K562 (cell line): ENCODE data around the gene HNRNPK. TPM values are rescaled to one million over a fixed set of nuclear protein-coding genes. Genes with fewer than 3 reads are reported as not detected.

ENCODE experiments used
- ATAC-seq: fragments of 200-7000 bp; cut with Tn5 transposase; 3 replicates; pipeline ENCODE4 v1.9.1; 2020; ENCODE audit warnings: moderate library complexity
- BruUV-seq: library from RNA; stranded (reverse); fragments of 400-500 nt; replicated peaks from 2 replicates; lab custom pipeline; 2021; lab: Mats Ljungman, UMichigan
- CTCF ChIA-PET: fragments of 300-600 bp; formaldehyde crosslinking; extraction: SDS; loops from one replicate; lab custom pipeline; 2021; ENCODE audit warnings: low intra/inter-chr PET ratio; lab: Yijun Ruan, JAX
- POLR2A ChIA-PET: fragments of 300-600, 350-650 bp; sonication (Branson Sonifier 250); formaldehyde crosslinking; extraction: SDS; loops from one replicate; lab custom pipeline; 2021; ENCODE audit warnings: antibody characterized with exemption, inconsistent platforms; lab: Yijun Ruan, JAX
- DNase-seq, 4 experiments: peaks; one replicate each; pipeline versions ENCODE4 v3.0.0 to v3.0.0-alpha.2; 2011 to 2018; ENCODE audit warnings: low spot score in 3 of 4, mixed read lengths in 3 of 4; ENCODE audit errors: extremely low read depth in 1 of 4
- FAIRE-seq: peaks from 2 replicates; lab custom pipeline; 2011; peaks lifted over from hg19 to GRCh38; lab: Jason Lieb, UNC
- H2AFZ ChIP-seq: 2 replicates; pipeline ENCODE4 v1.6.0; 2011; ENCODE audit warnings: low read depth, low read length, control low read depth, inconsistent platforms
- H3K27ac ChIP-seq: fragments of 200-600 bp; 3 replicates; pipeline ENCODE4 v1.8.0; 2011; ENCODE audit warnings: low read depth, mild to moderate bottlenecking, control low read depth, inconsistent platforms, low read length, moderate library complexity, mixed read lengths; ENCODE audit errors: extremely low read depth
- H3K27me3 ChIP-seq, 2 experiments: fragments of 300-600 bp in 1 of 2; 2 replicates in 1 of 2; 3 replicates in 1 of 2; pipeline versions ENCODE4 v1.6.0 to v1.8.0; 2011; ENCODE audit warnings: inconsistent platforms in 2 of 2, low read length in 2 of 2, mild to moderate bottlenecking in 1 of 2, mixed read lengths in 1 of 2, moderate library complexity in 1 of 2; ENCODE audit not compliant: control insufficient read depth in 2 of 2, insufficient read depth in 2 of 2
- H3K36me3 ChIP-seq: fragments of 300-600 bp; 3 replicates; pipeline ENCODE4 v1.8.0; 2011; ENCODE audit warnings: mild to moderate bottlenecking, low read length, inconsistent platforms; ENCODE audit not compliant: control insufficient read depth, insufficient read depth
- H3K4me1 ChIP-seq, 2 experiments: fragments of 200-600 bp in 1 of 2; replicated peaks in 1 of 2; 2 replicates in 1 of 2; 3 replicates in 1 of 2; pipeline versions ENCODE4 v1.5.1 to v1.8.0; 2011; ENCODE audit warnings: inconsistent platforms in 2 of 2, low read length in 2 of 2, mild to moderate bottlenecking in 1 of 2, mixed read lengths in 1 of 2, moderate library complexity in 1 of 2; ENCODE audit not compliant: control insufficient read depth in 2 of 2, insufficient read depth in 2 of 2
- H3K4me2 ChIP-seq: 2 replicates; pipeline ENCODE4 v1.6.1; 2011; ENCODE audit warnings: low read length, control low read depth, inconsistent platforms, mixed read lengths; ENCODE audit not compliant: insufficient read depth
- H3K4me3 ChIP-seq: fragments of 200-600 bp; sonication (generic), shearing (Covaris generic); 2 replicates; pipeline ENCODE4 v1.5.1; 2016; ENCODE audit warnings: control low read depth, inconsistent platforms
- H3K79me2 ChIP-seq: fragments of 200-600 bp; 3 replicates; pipeline ENCODE4 v1.8.0; 2011; ENCODE audit warnings: low read length, inconsistent platforms; ENCODE audit not compliant: control insufficient read depth, insufficient read depth
- H3K9ac ChIP-seq, 2 experiments: 2 replicates each; pipeline versions ENCODE4 v1.6.0 to v1.6.1; 2011; ENCODE audit warnings: low read depth in 2 of 2, low read length in 2 of 2, control low read depth in 1 of 2, inconsistent platforms in 1 of 2, mild to moderate bottlenecking in 1 of 2, mixed read lengths in 1 of 2; ENCODE audit not compliant: insufficient read depth in 1 of 2
- H3K9me1 ChIP-seq: one replicate; pipeline ENCODE4 v1.6.0; 2011; ENCODE audit warnings: inconsistent platforms, mild to moderate bottlenecking, low read length, moderate library complexity; ENCODE audit not compliant: control insufficient read depth, insufficient read depth
- H3K9me3 ChIP-seq: replicated peaks from 2 replicates; pipeline ENCODE4 v1.5.1; 2011; ENCODE audit warnings: low read depth, low read length, inconsistent platforms; ENCODE audit not compliant: control insufficient read depth, insufficient read depth
- H4K20me1 ChIP-seq: replicated peaks from 2 replicates; pipeline ENCODE4 v1.6.1; 2011; ENCODE audit warnings: low read length, inconsistent platforms, mixed read lengths; ENCODE audit not compliant: control insufficient read depth, insufficient read depth
- ARID1B ChIP-seq: fragments of 450-650 bp; IDR thresholded peaks from 2 replicates; pipeline ENCODE4 v1.6.1; 2016; ENCODE audit warnings: antibody characterized with exemption, mild to moderate bottlenecking, inconsistent platforms
- CXXC5 ChIP-seq: fragments of 250-450 bp; sonication (Bioruptor Pico); IDR thresholded peaks from 2 replicates; pipeline ENCODE4 v1.8.0; 2022; ENCODE audit warnings: inconsistent platforms, mild to moderate bottlenecking, moderate library complexity
- ELF2 ChIP-seq: fragments of 250-450 bp; sonication (Bioruptor Pico); IDR thresholded peaks from 2 replicates; pipeline ENCODE4 v1.5.0; 2021; ENCODE audit warnings: mild to moderate bottlenecking
- HEY1 ChIP-seq: fragments of 250-450 bp; sonication (Bioruptor Pico); IDR thresholded peaks from 2 replicates; pipeline ENCODE4 v1.5.0; 2020; ENCODE audit warnings: mild to moderate bottlenecking, moderate library complexity, borderline replicate concordance
- KDM2B ChIP-seq: fragments of 250-450 bp; sonication (Bioruptor Pico); IDR thresholded peaks from 2 replicates; pipeline ENCODE4 v1.8.0; 2021; ENCODE audit warnings: mild to moderate bottlenecking, moderate library complexity
- MEIS2 ChIP-seq: fragments of 450-650 bp; IDR thresholded peaks from 2 replicates; pipeline ENCODE4 v1.6.1; 2014; ENCODE audit warnings: mild to moderate bottlenecking; ENCODE audit not compliant: partially characterized antibody
- PRDM10 ChIP-seq: fragments of 450-650 bp; IDR thresholded peaks from 2 replicates; pipeline ENCODE4 v1.6.1; 2018; ENCODE audit not compliant: partially characterized antibody
- SIRT6 ChIP-seq: IDR thresholded peaks from one replicate; pipeline ENCODE4 v1.6.1; 2012; ENCODE audit warnings: low read depth, mild to moderate bottlenecking, control low read depth, inconsistent platforms, low read length, moderate library complexity
- SMAD4 ChIP-seq: fragments of 250-450 bp; sonication (Bioruptor Pico); conservative IDR thresholded peaks from 2 replicates; pipeline ENCODE4 v1.8.0; 2021; ENCODE audit warnings: inconsistent platforms, mild to moderate bottlenecking, moderate library complexity
- WGBS: fragments of 100-300 bp; shearing (Covaris generic); methylation state at CpG from one replicate; pipeline ENCODE4 v1.1.6; 2016; ENCODE audit warnings: low coverage, mixed read lengths; ENCODE audit not compliant: insufficient coverage; ENCODE audit errors: missing lambda C conversion rate; 5-methylcytosine and 5-hydroxymethylcytosine counted together
- in situ Hi-C: fragments of 300-500 bp; cut with MboI; formaldehyde crosslinking; loops from 4 replicates; pipeline ENCODE4 v1.15.0; 2018; ENCODE audit warnings: inconsistent platforms, mixed read lengths
- intact Hi-C: fragments of 100-400 bp; cut with micrococcal nuclease; formaldehyde crosslinking; loops from 2 replicates; pipeline ENCODE4 v1.14.2; 2022
- polyA plus RNA-seq, 8 experiments: library from polyadenylated mRNA; depleted of rRNA in 4 of 8; stranded (reverse) in 5 of 8; unstranded in 3 of 8; fragments of >200 nt; fragmentation: Nextera tagmentation in 2 of 8; fragmentation: Illumina TruSeq in 1 of 8; extraction: Ambion mirVana in 2 of 8; extraction: Trizol in 1 of 8; gene quantifications; 2 replicates each; pipeline versions ENCODE4 v1.2.1 to v1.2.3, GENCODE V29; 2011 to 2014; ENCODE audit warnings: inconsistent platforms in 1 of 8, missing spikeins in 1 of 8
- total RNA-seq, 7 experiments: library from RNA; depleted of rRNA in 6 of 7; stranded (reverse); fragments of >200 nt in 6 of 7; fragmentation: Illumina TruSeq in 2 of 7; extraction: Trizol in 2 of 7; gene quantifications; 2 replicates each; pipeline versions ENCODE4 v1.2.1 to v1.2.3, GENCODE V29; 2011 to 2021; ENCODE audit warnings: low replicate concordance in 1 of 7
- TF ChIP-seq, protein P1 (sequence below): fragments of 450-650 bp; IDR thresholded peaks from 2 replicates; pipeline ENCODE4 v1.6.1; 2016; ENCODE audit warnings: mild to moderate bottlenecking
- TF ChIP-seq, protein P2 (sequence below): sonication (generic); formaldehyde crosslinking; IDR thresholded peaks from 2 replicates; pipeline ENCODE4 v1.8.0; 2022; ENCODE audit warnings: mild to moderate bottlenecking, missing genetic modification reagents

The HNRNPK gene
- total and polyA plus RNA-seq, 9 of the 15 experiments (the other 6 are each of a cell fraction or from before 2014, with no cell fraction given), result 224 to 883 (median 618) TPM

GRCh38 chr9:83986765-83987401, 6.9 kb upstream of the HNRNPK start (continued):
- TF ChIP-seq, protein P1, sequence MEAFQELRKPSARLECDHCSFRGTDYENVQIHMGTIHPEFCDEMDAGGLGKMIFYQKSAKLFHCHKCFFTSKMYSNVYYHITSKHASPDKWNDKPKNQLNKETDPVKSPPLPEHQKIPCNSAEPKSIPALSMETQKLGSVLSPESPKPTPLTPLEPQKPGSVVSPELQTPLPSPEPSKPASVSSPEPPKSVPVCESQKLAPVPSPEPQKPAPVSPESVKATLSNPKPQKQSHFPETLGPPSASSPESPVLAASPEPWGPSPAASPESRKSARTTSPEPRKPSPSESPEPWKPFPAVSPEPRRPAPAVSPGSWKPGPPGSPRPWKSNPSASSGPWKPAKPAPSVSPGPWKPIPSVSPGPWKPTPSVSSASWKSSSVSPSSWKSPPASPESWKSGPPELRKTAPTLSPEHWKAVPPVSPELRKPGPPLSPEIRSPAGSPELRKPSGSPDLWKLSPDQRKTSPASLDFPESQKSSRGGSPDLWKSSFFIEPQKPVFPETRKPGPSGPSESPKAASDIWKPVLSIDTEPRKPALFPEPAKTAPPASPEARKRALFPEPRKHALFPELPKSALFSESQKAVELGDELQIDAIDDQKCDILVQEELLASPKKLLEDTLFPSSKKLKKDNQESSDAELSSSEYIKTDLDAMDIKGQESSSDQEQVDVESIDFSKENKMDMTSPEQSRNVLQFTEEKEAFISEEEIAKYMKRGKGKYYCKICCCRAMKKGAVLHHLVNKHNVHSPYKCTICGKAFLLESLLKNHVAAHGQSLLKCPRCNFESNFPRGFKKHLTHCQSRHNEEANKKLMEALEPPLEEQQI, result peak; percentile 59; the same call in 1 of the 2 replicates
- no peak for TF ChIP-seq SIRT6
- 0 out of 2 replicates have a peak, but pooled peaks have one; percentile 58 for TF ChIP-seq SMAD4 (CRISPR knock-in tag)
- peak; percentile 62; the same call in 1 of the 2 replicates for TF ChIP-seq CXXC5 (CRISPR knock-in tag)

- Histone ChIP-seq H3K36me3 (peaks cover 21% of the 10 kb centered on the region; the same call in 2 of the 3 replicates), H4K20me1 (no peaks in the 10 kb centered on the region), H3K9me1 (no peaks in the 10 kb centered on the region), H3K27me3 (no peaks in the 10 kb centered on the region), H2AFZ (no peak overlapping the region), H3K9me3 (no peaks in the 10 kb centered on the region)
- in situ Hi-C loops (no loop called here), intact Hi-C loops (loop anchor here (10.0 kb wide), 1 partner anchor 281 kb away; the partner anchor contains the start of gene UBQLN1)
- BruUV-seq, result no TSS peak
- TF ChIP-seq ARID1B, result peak; percentile 17
- no peak for TF ChIP-seq KDM2B
- TF ChIP-seq, protein P2, sequence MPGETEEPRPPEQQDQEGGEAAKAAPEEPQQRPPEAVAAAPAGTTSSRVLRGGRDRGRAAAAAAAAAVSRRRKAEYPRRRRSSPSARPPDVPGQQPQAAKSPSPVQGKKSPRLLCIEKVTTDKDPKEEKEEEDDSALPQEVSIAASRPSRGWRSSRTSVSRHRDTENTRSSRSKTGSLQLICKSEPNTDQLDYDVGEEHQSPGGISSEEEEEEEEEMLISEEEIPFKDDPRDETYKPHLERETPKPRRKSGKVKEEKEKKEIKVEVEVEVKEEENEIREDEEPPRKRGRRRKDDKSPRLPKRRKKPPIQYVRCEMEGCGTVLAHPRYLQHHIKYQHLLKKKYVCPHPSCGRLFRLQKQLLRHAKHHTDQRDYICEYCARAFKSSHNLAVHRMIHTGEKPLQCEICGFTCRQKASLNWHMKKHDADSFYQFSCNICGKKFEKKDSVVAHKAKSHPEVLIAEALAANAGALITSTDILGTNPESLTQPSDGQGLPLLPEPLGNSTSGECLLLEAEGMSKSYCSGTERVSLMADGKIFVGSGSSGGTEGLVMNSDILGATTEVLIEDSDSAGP (CRISPR knock-in tag), result no peak
- TF ChIP-seq ELF2, result no peak
- TF ChIP-seq HEY1 (CRISPR knock-in tag), result no peak
- TF ChIP-seq MEIS2, result peak; percentile 52
- TF ChIP-seq PRDM10, result no peak
- TF ChIP-seq, all 486 proteins: peak for 2
- ATAC-seq (no peak), DNase-seq (no peak), FAIRE-seq (no peak)
- H3K27ac ChIP-seq, result peak overlapping the region; percentile 66; the same call in 2 of the 3 replicates
- CTCF ChIA-PET, result no interaction called here
- peaks cover 76% of the 10 kb centered on the region for H3K79me2 ChIP-seq
- 12% methylated on average over 3 of the region's 3 CpGs for WGBS
- POLR2A ChIA-PET, result no interaction called here
- peaks cover 4 to 11% of the 10 kb centered on the region in 2 experiments; a peak in 3 of 5 replicates for H3K4me1 ChIP-seq
- peak overlapping the region; percentile 13; the same call in 1 of the 2 replicates for H3K4me2 ChIP-seq
- no peak overlapping the region for H3K4me3 ChIP-seq
- H3K9ac ChIP-seq, result peak overlapping the region in 1 of 2 experiments; percentile 19; a peak in 2 of 4 replicates
Measured at GRCh38 chr9:83986195-83986594, 6.2 kb upstream of the HNRNPK start.
